Measurements from ENCODE around the gene DOCK4.
"Not testable (repeated sequence)": the region's sequence is repeated elsewhere in the genome, so short reads cannot be mapped to it uniquely, and the experiment has no call there.

Gene DOCK4

GRCh38 chr7:112136271-112137008 lies 69.8 kb downstream of the DOCK4 start:
- Histone ChIP-seq H3K9me3 (ENCODE audit: control insufficient read depth, insufficient read depth, low read length) (no peaks in the 10 kb centered on the region), H3K36me3 (ENCODE audit: control insufficient read depth, insufficient read depth, low read length) (no peaks in the 10 kb centered on the region), H3K4me1 (ENCODE audit: control insufficient read depth, insufficient read depth, low read length) (peaks cover 22% of the 10 kb centered on the region), H3K4me3 (ENCODE audit: low read depth, low read length) (no peak overlapping the region), H3K9ac (ENCODE audit: low read depth, low read length) (no peak overlapping the region), H3K27me3 (ENCODE audit: control insufficient read depth, insufficient read depth, low read length) (no peaks in the 10 kb centered on the region)

GRCh38 chr7:112135815-112136214 lies 70.4 kb downstream of the DOCK4 start:
- no peaks in the 10 kb centered on the region for H3K27me3 ChIP-seq (ENCODE audit: control insufficient read depth, insufficient read depth, low read length)
- H3K9me3 ChIP-seq (ENCODE audit: control insufficient read depth, insufficient read depth, low read length) = no peaks in the 10 kb centered on the region
- no peak overlapping the region for H3K9ac ChIP-seq (ENCODE audit: low read depth, low read length)
- H3K4me1 ChIP-seq (ENCODE audit: control insufficient read depth, insufficient read depth, low read length) = peaks cover 22% of the 10 kb centered on the region
- H3K4me3 ChIP-seq (ENCODE audit: low read depth, low read length) = no peak overlapping the region
- H3K36me3 ChIP-seq (ENCODE audit: control insufficient read depth, insufficient read depth, low read length) = no peaks in the 10 kb centered on the region

DNA sequence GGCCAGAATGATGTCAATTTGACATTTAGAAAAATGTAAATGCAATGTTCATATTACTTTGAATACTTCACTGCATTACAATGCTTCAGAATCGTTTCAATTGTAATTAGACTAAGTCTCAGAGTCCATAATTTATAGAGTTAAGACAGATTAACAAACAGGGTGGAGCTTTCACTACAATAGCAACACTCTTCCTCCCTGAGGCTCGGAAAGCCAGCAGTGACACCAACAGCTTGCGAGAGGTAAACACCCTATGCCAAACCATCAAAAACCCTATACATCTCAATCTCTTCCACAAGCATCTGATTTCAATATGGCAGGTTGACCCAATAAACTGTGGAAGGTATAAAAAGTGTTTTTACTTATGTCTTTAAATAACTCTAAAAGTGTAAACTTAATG lies 72.2 kb downstream of the DOCK4 start:
- Histone ChIP-seq H3K9me3 (ENCODE audit: control insufficient read depth, insufficient read depth, low read length) (no peaks in the 10 kb centered on the region), H3K27me3 (ENCODE audit: control insufficient read depth, insufficient read depth, low read length) (no peaks in the 10 kb centered on the region), H3K36me3 (ENCODE audit: control insufficient read depth, insufficient read depth, low read length) (no peaks in the 10 kb centered on the region), H3K4me1 (ENCODE audit: control insufficient read depth, insufficient read depth, low read length) (peaks cover 27% of the 10 kb centered on the region), H3K4me3 (ENCODE audit: low read depth, low read length) (no peak overlapping the region), H3K9ac (ENCODE audit: low read depth, low read length) (no peak overlapping the region)

DNA sequence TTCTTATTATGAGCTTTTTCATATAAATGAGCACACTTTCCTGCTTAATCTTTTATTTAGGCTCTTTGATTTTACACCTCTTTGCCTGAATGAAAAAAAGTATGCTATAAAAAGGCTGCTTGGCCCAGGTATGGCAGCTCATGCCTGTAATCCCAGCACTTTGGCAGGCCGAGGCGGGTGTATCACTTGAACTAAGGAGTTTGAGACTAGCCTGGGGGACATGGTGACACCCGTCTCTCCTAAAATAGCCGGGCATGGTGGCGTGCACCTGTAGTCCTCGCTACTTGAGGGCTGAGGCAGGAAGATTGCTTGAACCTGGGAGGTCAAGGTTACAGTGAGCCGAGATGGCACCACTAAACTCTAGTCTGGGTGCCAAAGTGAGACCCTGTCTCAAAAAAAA lies 72.9 kb downstream of the DOCK4 start:
- Histone ChIP-seq H3K4me1 (ENCODE audit: control insufficient read depth, insufficient read depth, low read length) (peaks cover 27% of the 10 kb centered on the region), H3K9ac (ENCODE audit: low read depth, low read length) (no peak overlapping the region), H3K27me3 (ENCODE audit: control insufficient read depth, insufficient read depth, low read length) (no peaks in the 10 kb centered on the region), H3K36me3 (ENCODE audit: control insufficient read depth, insufficient read depth, low read length) (no peaks in the 10 kb centered on the region), H3K4me3 (ENCODE audit: low read depth, low read length) (no peak overlapping the region), H3K9me3 (ENCODE audit: control insufficient read depth, insufficient read depth, low read length) (no peaks in the 10 kb centered on the region)

GRCh38 chr7:112132051-112132694 lies 74.0 kb downstream of the DOCK4 start:
- no peaks in the 10 kb centered on the region for H3K27me3 ChIP-seq (ENCODE audit: control insufficient read depth, insufficient read depth, low read length)
- peaks cover 24% of the 10 kb centered on the region for H3K4me1 ChIP-seq (ENCODE audit: control insufficient read depth, insufficient read depth, low read length)
- H3K4me3 ChIP-seq (ENCODE audit: low read depth, low read length) = no peak overlapping the region
- H3K9me3 ChIP-seq (ENCODE audit: control insufficient read depth, insufficient read depth, low read length) = no peaks in the 10 kb centered on the region
- H3K9ac ChIP-seq (ENCODE audit: low read depth, low read length) = no peak overlapping the region
- no peaks in the 10 kb centered on the region for H3K36me3 ChIP-seq (ENCODE audit: control insufficient read depth, insufficient read depth, low read length)

DNA sequence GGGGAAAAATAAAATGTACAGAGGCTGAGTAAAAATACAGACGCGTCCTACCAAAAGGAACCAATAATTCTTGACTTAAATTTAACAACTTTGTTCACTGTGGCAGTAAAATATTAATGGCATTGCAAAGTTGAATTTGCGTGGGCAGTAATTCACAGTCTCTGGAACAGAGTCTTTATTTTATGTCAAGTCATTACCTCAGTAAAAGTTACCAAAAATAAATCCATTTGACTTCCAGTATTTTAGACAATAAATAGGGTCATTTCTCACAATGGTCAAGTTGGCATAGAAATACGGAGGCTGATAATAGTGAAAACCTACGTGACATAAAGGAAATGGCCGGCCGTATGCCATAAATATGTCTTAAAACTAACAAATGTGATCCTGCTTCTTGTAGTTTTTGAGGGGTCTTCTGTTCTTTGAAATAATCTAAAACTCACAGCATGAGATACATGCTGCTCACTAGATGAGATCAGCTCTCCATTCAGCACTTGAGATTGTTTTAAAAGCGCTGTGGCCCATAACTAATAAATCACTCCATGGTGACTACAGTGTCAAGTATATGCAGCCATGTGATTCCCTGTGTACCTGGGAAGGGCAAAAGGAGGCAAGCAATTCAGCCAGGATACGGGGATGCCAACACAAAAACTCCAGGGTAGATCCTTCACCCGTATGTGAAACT lies 75.3 kb downstream of the DOCK4 start:
- H3K36me3 ChIP-seq (ENCODE audit: control insufficient read depth, insufficient read depth, low read length) = no peaks in the 10 kb centered on the region
- no peaks in the 10 kb centered on the region for H3K9me3 ChIP-seq (ENCODE audit: control insufficient read depth, insufficient read depth, low read length)
- H3K4me1 ChIP-seq (ENCODE audit: control insufficient read depth, insufficient read depth, low read length) = peaks cover 16% of the 10 kb centered on the region
- no peaks in the 10 kb centered on the region for H3K27me3 ChIP-seq (ENCODE audit: control insufficient read depth, insufficient read depth, low read length)
- no peak overlapping the region for H3K4me3 ChIP-seq (ENCODE audit: low read depth, low read length)
- H3K9ac ChIP-seq (ENCODE audit: low read depth, low read length) = no peak overlapping the region

DNA sequence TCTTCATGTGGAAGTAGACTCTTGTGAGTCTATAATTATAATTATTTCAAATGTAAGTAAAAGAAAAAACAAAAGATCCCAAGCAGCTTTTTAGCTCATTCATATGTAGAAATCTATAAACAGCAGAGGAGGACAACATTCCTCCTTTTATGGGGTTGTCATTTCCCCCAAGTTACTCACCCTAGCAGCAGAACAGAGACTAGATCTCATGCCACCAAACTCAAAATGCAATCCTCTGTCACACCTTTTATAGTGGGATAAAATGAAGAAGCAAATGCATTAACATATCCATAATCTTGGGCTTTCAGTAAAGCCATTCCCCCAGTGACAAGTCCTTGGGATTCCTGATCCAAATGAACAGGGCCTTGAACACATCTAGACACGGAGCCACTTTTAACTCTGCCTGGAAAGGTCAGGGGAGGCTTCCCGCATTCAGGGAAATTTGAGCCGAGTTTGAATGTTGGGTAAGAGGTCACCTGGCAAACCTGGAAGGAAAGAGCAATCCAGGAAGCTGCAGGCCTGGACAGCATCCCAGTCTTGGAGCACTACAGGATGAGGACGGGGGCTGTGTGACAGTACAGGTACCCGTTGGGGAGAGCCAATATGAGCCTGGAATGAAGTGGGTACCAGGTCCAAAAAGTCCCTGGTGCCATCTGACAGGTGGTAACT lies 76.4 kb downstream of the DOCK4 start:
- H3K36me3 ChIP-seq (ENCODE audit: control insufficient read depth, insufficient read depth, low read length) = no peaks in the 10 kb centered on the region
- no peak overlapping the region for H3K4me3 ChIP-seq (ENCODE audit: low read depth, low read length)
- H3K9me3 ChIP-seq (ENCODE audit: control insufficient read depth, insufficient read depth, low read length) = no peaks in the 10 kb centered on the region
- no peaks in the 10 kb centered on the region for H3K27me3 ChIP-seq (ENCODE audit: control insufficient read depth, insufficient read depth, low read length)
- H3K4me1 ChIP-seq (ENCODE audit: control insufficient read depth, insufficient read depth, low read length) = peaks cover 16% of the 10 kb centered on the region
- no peak overlapping the region for H3K9ac ChIP-seq (ENCODE audit: low read depth, low read length)

GRCh38 chr7:112128461-112129425 lies 77.5 kb downstream of the DOCK4 start:
- peaks cover 16% of the 10 kb centered on the region for H3K4me1 ChIP-seq (ENCODE audit: control insufficient read depth, insufficient read depth, low read length)
- not testable (repeated sequence) for H3K4me3 ChIP-seq (ENCODE audit: low read depth, low read length)

GRCh38 chr7:112128041-112128440 lies 78.2 kb downstream of the DOCK4 start:
- H3K36me3 ChIP-seq (ENCODE audit: control insufficient read depth, insufficient read depth, low read length) = not testable (repeated sequence)

More at GRCh38 chr7:112128461-112129425, 77.5 kb downstream of the DOCK4 start:
- H3K36me3 ChIP-seq (ENCODE audit: control insufficient read depth, insufficient read depth, low read length); H3K27me3 ChIP-seq (ENCODE audit: control insufficient read depth, insufficient read depth, low read length); H3K9me3 ChIP-seq (ENCODE audit: control insufficient read depth, insufficient read depth, low read length); H3K9ac ChIP-seq (ENCODE audit: low read depth, low read length): not testable (repeated sequence)

GRCh38 chr7:112125250-112125649 lies 80.9 kb downstream of the DOCK4 start:
- Histone ChIP-seq H3K9me3 (ENCODE audit: control insufficient read depth, insufficient read depth, low read length) (no peaks in the 10 kb centered on the region), H3K27me3 (ENCODE audit: control insufficient read depth, insufficient read depth, low read length) (no peaks in the 10 kb centered on the region), H3K4me1 (ENCODE audit: control insufficient read depth, insufficient read depth, low read length) (peaks cover 6% of the 10 kb centered on the region), H3K9ac (ENCODE audit: low read depth, low read length) (no peak overlapping the region), H3K36me3 (ENCODE audit: control insufficient read depth, insufficient read depth, low read length) (no peaks in the 10 kb centered on the region), H3K4me3 (ENCODE audit: low read depth, low read length) (no peak overlapping the region)

More at GRCh38 chr7:112128041-112128440, 78.2 kb downstream of the DOCK4 start:
- H3K9me3 ChIP-seq (ENCODE audit: control insufficient read depth, insufficient read depth, low read length); H3K27me3 ChIP-seq (ENCODE audit: control insufficient read depth, insufficient read depth, low read length); H3K9ac ChIP-seq (ENCODE audit: low read depth, low read length); H3K4me3 ChIP-seq (ENCODE audit: low read depth, low read length): not testable (repeated sequence)
- H3K4me1 ChIP-seq (ENCODE audit: control insufficient read depth, insufficient read depth, low read length) = peaks cover 16% of the 10 kb centered on the region
